H9 (cell line): ENCODE results near the gene KCNA2. TPM values are rescaled to one million over a fixed set of nuclear protein-coding genes. Genes with fewer than 3 reads are reported as not detected.

Experiments
- DNase-seq: peaks from one replicate; pipeline ENCODE4 v3.0.0-alpha.2; 2017
- H2AFZ ChIP-seq: one replicate; pipeline ENCODE4 v1.6.1; 2013; ENCODE audit warnings: mild to moderate bottlenecking, low read length, control low read depth, moderate library complexity
- H2AK5ac ChIP-seq: 2 replicates; pipeline ENCODE4 v1.6.1; 2013; ENCODE audit warnings: low read length, control low read depth, mixed read lengths; ENCODE audit not compliant: insufficient read length
- H2BK120ac ChIP-seq: one replicate; pipeline ENCODE4 v1.6.1; 2013; ENCODE audit warnings: low read depth, mild to moderate bottlenecking, low read length, control low read depth, inconsistent platforms; ENCODE audit not compliant: poor library complexity, severe bottlenecking
- H2BK12ac ChIP-seq: 2 replicates; pipeline ENCODE4 v1.6.1; 2013; ENCODE audit warnings: low read length, control low read depth, mixed read lengths, low read depth; ENCODE audit not compliant: insufficient read length
- H2BK15ac ChIP-seq: 2 replicates; pipeline ENCODE4 v1.6.1; 2013; ENCODE audit warnings: low read depth, low read length, control low read depth
- H2BK20ac ChIP-seq: one replicate; pipeline ENCODE4 v1.6.1; 2013; ENCODE audit warnings: low read depth, mild to moderate bottlenecking, low read length, control low read depth, inconsistent platforms; ENCODE audit not compliant: poor library complexity, severe bottlenecking
- H2BK5ac ChIP-seq: 2 replicates; pipeline ENCODE4 v1.6.1; 2013; ENCODE audit warnings: low read length, control low read depth, mixed read lengths; ENCODE audit not compliant: insufficient read length
- H3K14ac ChIP-seq: 2 replicates; pipeline ENCODE4 v1.6.1; 2013; ENCODE audit warnings: low read length, control low read depth; ENCODE audit not compliant: insufficient read depth
- H3K18ac ChIP-seq: 2 replicates; pipeline ENCODE4 v1.6.1; 2013; ENCODE audit warnings: low read depth, mild to moderate bottlenecking, mixed read lengths, low read length, control low read depth; ENCODE audit not compliant: insufficient read length
- H3K23ac ChIP-seq: 2 replicates; pipeline ENCODE4 v1.6.1; 2013; ENCODE audit warnings: low read length, control low read depth, mixed read lengths, low read depth; ENCODE audit not compliant: insufficient read length
- H3K23me2 ChIP-seq: 2 replicates; pipeline ENCODE4 v1.6.1; 2013; ENCODE audit warnings: low read depth, mild to moderate bottlenecking, mixed read lengths, low read length, control low read depth; ENCODE audit not compliant: insufficient read length, poor library complexity, severe bottlenecking
- H3K27ac ChIP-seq: 2 replicates; pipeline ENCODE4 v1.5.1; 2013; ENCODE audit warnings: low read length, control low read depth, mixed read lengths, low read depth; ENCODE audit not compliant: insufficient read length
- H3K27me3 ChIP-seq: 2 replicates; pipeline ENCODE4 v1.6.1; 2013; ENCODE audit warnings: low read length, control low read depth, inconsistent platforms; ENCODE audit not compliant: insufficient read depth
- H3K4ac ChIP-seq: 2 replicates; pipeline ENCODE4 v1.6.1; 2013; ENCODE audit warnings: low read depth, mild to moderate bottlenecking, control low read depth, inconsistent platforms, low read length, moderate library complexity
- H3K4me1 ChIP-seq: 2 replicates; pipeline ENCODE4 v1.6.1; 2013; ENCODE audit warnings: low read length, control low read depth, inconsistent platforms; ENCODE audit not compliant: insufficient read depth
- H3K4me2 ChIP-seq: 2 replicates; pipeline ENCODE4 v1.6.1; 2013; ENCODE audit warnings: low read length, control low read depth, mixed read lengths; ENCODE audit not compliant: insufficient read length, insufficient read depth
- H3K56ac ChIP-seq: 2 replicates; pipeline ENCODE4 v1.6.1; 2013; ENCODE audit warnings: low read depth, mild to moderate bottlenecking, mixed read lengths, low read length, control low read depth; ENCODE audit not compliant: insufficient read length
- H3K79me1 ChIP-seq: 2 replicates; pipeline ENCODE4 v1.6.1; 2013; ENCODE audit warnings: low read depth, mild to moderate bottlenecking, moderate library complexity, low read length, control low read depth, inconsistent platforms; ENCODE audit not compliant: insufficient read depth, poor library complexity, severe bottlenecking
- H3K79me2 ChIP-seq: 2 replicates; pipeline ENCODE4 v1.6.1; 2013; ENCODE audit warnings: low read length, control low read depth, inconsistent platforms; ENCODE audit not compliant: insufficient read depth
- H3K9ac ChIP-seq: 2 replicates; pipeline ENCODE4 v1.6.1; 2013; ENCODE audit warnings: low read length, control low read depth, mixed read lengths; ENCODE audit not compliant: insufficient read length; ENCODE audit errors: extremely low read depth
- H3K9me3 ChIP-seq: one replicate; pipeline ENCODE4 v1.6.1; 2013; ENCODE audit warnings: low read depth, low read length, inconsistent platforms; ENCODE audit not compliant: control insufficient read depth
- H3T11ph ChIP-seq: one replicate; pipeline ENCODE4 v1.6.1; 2013; ENCODE audit warnings: mild to moderate bottlenecking, low read length, control low read depth, inconsistent platforms
- H4K20me1 ChIP-seq: one replicate; pipeline ENCODE4 v1.6.1; 2013; ENCODE audit not compliant: control insufficient read depth, insufficient read length, insufficient read depth
- H4K5ac ChIP-seq: 2 replicates; pipeline ENCODE4 v1.6.1; 2013; ENCODE audit warnings: low read depth, mild to moderate bottlenecking, mixed read lengths, low read length, control low read depth; ENCODE audit not compliant: insufficient read length
- H4K8ac ChIP-seq: replicated peaks from 2 replicates; pipeline ENCODE4 v1.6.1; 2013; ENCODE audit warnings: low read length, control low read depth, mixed read lengths, low read depth; ENCODE audit not compliant: insufficient read length
- H4K91ac ChIP-seq: 2 replicates; pipeline ENCODE4 v1.6.1; 2013; ENCODE audit warnings: low read depth, mild to moderate bottlenecking, moderate library complexity, mixed read lengths, low read length, control low read depth; ENCODE audit not compliant: insufficient read length
- H3K27ac Mint-ChIP-seq, 3 experiments: 2 replicates in 2 of 3; 3 replicates in 1 of 3; pipeline ENCODE4 v1.8.0; 2020 to 2021; ENCODE audit warnings: mixed read lengths in 3 of 3, mild to moderate bottlenecking in 1 of 3, moderate library complexity in 1 of 3
- H3K27me3 Mint-ChIP-seq: 2 replicates; pipeline ENCODE4 v1.8.0; 2021; ENCODE audit warnings: low read depth, mild to moderate bottlenecking, moderate library complexity, mixed read lengths
- H3K36me3 Mint-ChIP-seq, 3 experiments: 2 replicates in 2 of 3; 3 replicates in 1 of 3; pipeline ENCODE4 v1.8.0; 2020 to 2021; ENCODE audit warnings: low read depth in 3 of 3, mixed read lengths in 3 of 3; ENCODE audit not compliant: insufficient read depth in 1 of 3
- H3K4me1 Mint-ChIP-seq, 2 experiments: 2 replicates each; pipeline ENCODE4 v1.8.0; 2020; ENCODE audit warnings: mixed read lengths in 2 of 2
- H3K4me3 Mint-ChIP-seq, 2 experiments: 2 replicates in 1 of 2; 3 replicates in 1 of 2; pipeline ENCODE4 v1.8.0; 2020 to 2021; ENCODE audit warnings: mild to moderate bottlenecking in 2 of 2, mixed read lengths in 2 of 2, moderate library complexity in 1 of 2
- H3K9me3 Mint-ChIP-seq, 2 experiments: 2 replicates in 1 of 2; 3 replicates in 1 of 2; pipeline ENCODE4 v1.8.0; 2020; ENCODE audit warnings: mild to moderate bottlenecking in 2 of 2, mixed read lengths in 2 of 2, moderate library complexity in 1 of 2
- WGBS: extraction: QIAGEN DNeasy Blood & Tissue Kit; methylation state at CpG from one replicate; pipeline ENCODE4 v1.1.7; 2013; ENCODE audit warnings: missing lambda C conversion rate, low lambda C conversion rate, mixed read lengths; ENCODE audit not compliant: insufficient read length; ENCODE audit errors: extremely low coverage; 5-methylcytosine and 5-hydroxymethylcytosine counted together
- total RNA-seq: library from RNA; stranded (reverse); gene quantifications from 2 replicates; pipeline ENCODE4 v1.2.1, GENCODE V29; 2021
- TF ChIP-seq, protein P1 (sequence below): fragments of 200-600 bp; sonication (generic); conservative IDR thresholded peaks from 3 replicates; pipeline ENCODE4 v1.8.0; 2021; ENCODE audit warnings: antibody characterized with exemption, mild to moderate bottlenecking

The KCNA2 gene
- total RNA-seq, 1 experiment from 2014 or later = 0.33 TPM

DNA sequence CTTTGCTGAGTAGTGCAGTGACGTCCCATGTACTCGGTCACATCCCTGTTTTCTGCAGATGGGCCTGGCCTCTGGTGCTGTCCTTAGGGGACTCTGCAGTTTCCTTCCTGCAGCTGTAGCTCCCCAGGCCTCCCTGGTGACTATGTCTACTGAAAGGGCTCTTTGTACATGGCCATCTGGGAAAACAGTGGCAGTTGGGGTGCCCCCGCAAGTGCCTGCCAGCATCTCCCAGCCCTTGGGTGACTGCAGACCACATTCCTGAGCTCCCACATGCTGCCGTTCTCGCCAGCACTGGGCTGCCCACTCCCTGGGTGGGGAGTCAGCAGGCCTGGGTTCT, 49.7 kb downstream of the KCNA2 start:
- Histone ChIP-seq H2BK12ac (no peak overlapping the region), H3K23me2 (peaks cover 8% of the 10 kb centered on the region), H4K20me1 (no peaks in the 10 kb centered on the region), H2BK120ac (no peak overlapping the region), H3T11ph (no peak overlapping the region), H3K9me3 (no peaks in the 10 kb centered on the region), H3K18ac (no peak overlapping the region), H3K4ac (no peak overlapping the region), H3K23ac (no peak overlapping the region), H4K8ac (no peak overlapping the region), H3K56ac (no peak overlapping the region), H2AK5ac (no peak overlapping the region), H3K14ac (no peak overlapping the region), H2AFZ (no peak overlapping the region), H3K27me3 (peaks cover 7% of the 10 kb centered on the region; the same call in 1 of the 2 replicates), H2BK15ac (no peak overlapping the region), H4K91ac (no peak overlapping the region), H3K9ac (no peak overlapping the region), H2BK5ac (no peak overlapping the region), H3K4me1 (no peaks in the 10 kb centered on the region), H3K79me2 (no peaks in the 10 kb centered on the region), H3K4me2 (no peak overlapping the region), H2BK20ac (no peak overlapping the region), H3K79me1 (no peaks in the 10 kb centered on the region), H3K27ac (no peak overlapping the region), H4K5ac (no peak overlapping the region)
- H3K27me3 Mint-ChIP-seq = peaks cover 94% of the 10 kb centered on the region
- peak; percentile 26 for DNase-seq
- peaks cover 9 to 10% of the 10 kb centered on the region in 2 experiments for H3K4me1 Mint-ChIP-seq
- no CpG with 5 or more reads among the region's 5 CpGs for WGBS
- no peaks in the 10 kb centered on the region for H3K36me3 Mint-ChIP-seq
- H3K9me3 Mint-ChIP-seq = no peaks in the 10 kb centered on the region
- TF ChIP-seq, protein P1, sequence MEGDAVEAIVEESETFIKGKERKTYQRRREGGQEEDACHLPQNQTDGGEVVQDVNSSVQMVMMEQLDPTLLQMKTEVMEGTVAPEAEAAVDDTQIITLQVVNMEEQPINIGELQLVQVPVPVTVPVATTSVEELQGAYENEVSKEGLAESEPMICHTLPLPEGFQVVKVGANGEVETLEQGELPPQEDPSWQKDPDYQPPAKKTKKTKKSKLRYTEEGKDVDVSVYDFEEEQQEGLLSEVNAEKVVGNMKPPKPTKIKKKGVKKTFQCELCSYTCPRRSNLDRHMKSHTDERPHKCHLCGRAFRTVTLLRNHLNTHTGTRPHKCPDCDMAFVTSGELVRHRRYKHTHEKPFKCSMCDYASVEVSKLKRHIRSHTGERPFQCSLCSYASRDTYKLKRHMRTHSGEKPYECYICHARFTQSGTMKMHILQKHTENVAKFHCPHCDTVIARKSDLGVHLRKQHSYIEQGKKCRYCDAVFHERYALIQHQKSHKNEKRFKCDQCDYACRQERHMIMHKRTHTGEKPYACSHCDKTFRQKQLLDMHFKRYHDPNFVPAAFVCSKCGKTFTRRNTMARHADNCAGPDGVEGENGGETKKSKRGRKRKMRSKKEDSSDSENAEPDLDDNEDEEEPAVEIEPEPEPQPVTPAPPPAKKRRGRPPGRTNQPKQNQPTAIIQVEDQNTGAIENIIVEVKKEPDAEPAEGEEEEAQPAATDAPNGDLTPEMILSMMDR = no peak
- no peak overlapping the region for H3K4me3 Mint-ChIP-seq
- no peak overlapping the region for H3K27ac Mint-ChIP-seq
